Measurements from ENCODE around the gene MCM5. TPM values are rescaled to one million over a fixed set of nuclear protein-coding genes. Genes with fewer than 3 reads are reported as not detected.
"Not testable (repeated sequence)": the region's sequence is repeated elsewhere in the genome, so short reads cannot be mapped to it uniquely, and the experiment has no call there.

Gene MCM5
- total RNA-seq, 8 experiments from 2014 or later = 2.0 to 76.6 (median 7.4) TPM

GRCh38 chr22:35452810-35453743, 53.1 kb downstream of the MCM5 start:
- WGBS, 10 experiments = 66 to 90% (median 74%) methylated on average over 2 to 9 of the region's 13 CpGs
- peaks cover 13% of the 10 kb centered on the region in 2 donors for H3K4me1 ChIP-seq (replicated peaks in 1 of 2)
- no peak overlapping the region for H3K27ac ChIP-seq
- no peak for ATAC-seq (replicated peaks in 6 of 8)
- H3K4me3 ChIP-seq = no peak overlapping the region
- in situ Hi-C loops (cut with MboI; ENCODE audit: low pct_unique_long_range_greater_than_20kb in 2 of 9, low sequenced_read_pairs in 9 of 9, unreplicated experiment in 9 of 9) = no loop called here

DNA sequence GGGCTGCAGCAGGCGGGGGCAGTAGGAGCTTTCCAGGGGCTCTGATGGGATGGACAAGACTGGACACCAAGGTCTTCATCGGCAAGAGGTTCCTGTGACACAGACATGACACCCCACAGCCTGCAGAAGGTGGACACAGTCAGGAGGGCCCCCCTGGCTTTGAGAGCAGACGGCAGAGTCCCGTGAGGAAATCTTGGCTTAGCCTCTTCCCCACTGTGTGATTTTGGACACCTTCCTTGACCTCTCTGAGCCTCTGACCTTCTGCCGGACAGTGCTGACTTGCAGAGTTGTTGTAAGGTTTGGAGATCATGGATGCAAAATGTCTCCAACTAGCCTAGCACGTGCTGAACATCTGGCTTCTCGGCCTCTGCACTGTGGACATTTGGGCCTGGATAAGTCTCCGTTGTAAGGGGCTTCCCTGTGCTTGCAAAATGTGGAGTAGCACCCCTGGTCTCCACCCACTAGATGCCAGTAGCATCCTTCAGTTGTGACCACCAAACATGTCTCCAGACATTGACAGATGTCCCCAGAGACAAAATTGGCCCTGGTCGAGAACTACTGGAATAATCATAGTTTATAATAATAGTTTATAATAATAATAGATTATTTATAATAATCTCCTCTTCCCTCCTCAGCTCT, 54.6 kb downstream of the MCM5 start:
- Histone ChIP-seq H3K4me1 (replicated peaks in 1 of 2) (peaks cover 18 to 19% of the 10 kb centered on the region in 2 donors), H3K27ac (no peak overlapping the region), H3K4me3 (no peak overlapping the region)
- in situ Hi-C loops (cut with MboI; ENCODE audit: low pct_unique_long_range_greater_than_20kb in 2 of 9, low sequenced_read_pairs in 9 of 9, unreplicated experiment in 9 of 9) = no loop called here
- ATAC-seq (replicated peaks in 6 of 8) = peak in 1 of 8 experiments; percentile 60
- WGBS, 10 experiments = 0 to 100% (median 54%) methylated on average over 2 to 7 of the region's 9 CpGs; no CpG with 5 or more reads in 2 of the 10 experiments

DNA sequence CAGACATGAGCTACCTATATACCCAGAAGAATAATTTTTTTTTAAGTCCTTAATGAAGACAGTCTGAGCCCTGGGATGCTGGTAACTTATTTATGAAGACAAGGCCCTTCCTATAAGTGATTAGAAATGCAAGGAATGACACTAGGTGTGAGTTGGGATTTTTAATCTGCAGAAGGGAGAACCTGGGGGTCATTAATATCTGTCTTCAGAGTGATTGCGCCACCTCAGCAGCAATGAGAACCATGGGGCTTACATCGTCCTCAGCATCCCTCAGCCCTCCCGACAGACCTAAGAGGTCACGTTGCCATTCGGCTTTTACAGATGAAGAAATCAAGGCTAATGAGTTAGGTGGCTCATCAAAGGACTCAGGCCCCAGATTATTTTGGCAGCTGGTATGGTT, 55.6 kb downstream of the MCM5 start:
- in situ Hi-C loops (cut with MboI; ENCODE audit: low pct_unique_long_range_greater_than_20kb in 2 of 9, low sequenced_read_pairs in 9 of 9, unreplicated experiment in 9 of 9) = no loop called here
- Histone ChIP-seq H3K4me1 (replicated peaks in 1 of 2) (peaks cover 18 to 19% of the 10 kb centered on the region in 2 donors), H3K27ac (no peak overlapping the region), H3K4me3 (no peak overlapping the region)
- no peak for ATAC-seq (replicated peaks in 6 of 8)
- WGBS, 10 experiments = 74 to 100% (median 84%) methylated on average over 4 to 5 of the region's 5 CpGs; no CpG with 5 or more reads in 5 of the 10 experiments

DNA sequence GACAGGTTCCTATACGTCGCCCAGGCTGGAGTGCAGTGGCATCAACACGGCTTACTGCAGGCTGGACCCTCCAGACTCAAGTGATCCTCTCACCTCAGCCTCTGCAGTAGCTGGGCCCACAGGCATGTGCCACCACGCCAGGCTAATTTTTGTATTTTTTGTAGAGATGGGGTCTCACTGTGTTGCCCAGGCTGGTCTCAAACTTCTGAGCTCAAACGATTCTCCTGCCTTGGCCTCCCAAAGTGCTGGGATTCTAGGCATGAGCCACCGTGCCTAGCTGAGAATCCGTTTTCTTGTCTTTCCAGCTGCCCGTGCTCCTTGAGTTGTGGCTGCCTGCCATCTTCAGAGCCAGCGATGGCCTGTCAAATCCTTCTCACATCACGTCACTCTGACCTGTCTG, 56.8 kb downstream of the MCM5 start:
- 67 to 100% (median 95%) methylated on average over 1 to 4 of the region's 10 CpGs; no CpG with 5 or more reads in 2 of the 10 experiments for WGBS, 10 experiments
- Histone ChIP-seq H3K4me1 (replicated peaks in 1 of 2) (peaks cover 7 to 10% of the 10 kb centered on the region in 2 donors), H3K4me3 (no peak overlapping the region), H3K27ac (no peak overlapping the region)
- ATAC-seq (replicated peaks in 6 of 8) = no peak
- in situ Hi-C loops (cut with MboI; ENCODE audit: low pct_unique_long_range_greater_than_20kb in 2 of 9, low sequenced_read_pairs in 9 of 9, unreplicated experiment in 9 of 9) = no loop called here

DNA sequence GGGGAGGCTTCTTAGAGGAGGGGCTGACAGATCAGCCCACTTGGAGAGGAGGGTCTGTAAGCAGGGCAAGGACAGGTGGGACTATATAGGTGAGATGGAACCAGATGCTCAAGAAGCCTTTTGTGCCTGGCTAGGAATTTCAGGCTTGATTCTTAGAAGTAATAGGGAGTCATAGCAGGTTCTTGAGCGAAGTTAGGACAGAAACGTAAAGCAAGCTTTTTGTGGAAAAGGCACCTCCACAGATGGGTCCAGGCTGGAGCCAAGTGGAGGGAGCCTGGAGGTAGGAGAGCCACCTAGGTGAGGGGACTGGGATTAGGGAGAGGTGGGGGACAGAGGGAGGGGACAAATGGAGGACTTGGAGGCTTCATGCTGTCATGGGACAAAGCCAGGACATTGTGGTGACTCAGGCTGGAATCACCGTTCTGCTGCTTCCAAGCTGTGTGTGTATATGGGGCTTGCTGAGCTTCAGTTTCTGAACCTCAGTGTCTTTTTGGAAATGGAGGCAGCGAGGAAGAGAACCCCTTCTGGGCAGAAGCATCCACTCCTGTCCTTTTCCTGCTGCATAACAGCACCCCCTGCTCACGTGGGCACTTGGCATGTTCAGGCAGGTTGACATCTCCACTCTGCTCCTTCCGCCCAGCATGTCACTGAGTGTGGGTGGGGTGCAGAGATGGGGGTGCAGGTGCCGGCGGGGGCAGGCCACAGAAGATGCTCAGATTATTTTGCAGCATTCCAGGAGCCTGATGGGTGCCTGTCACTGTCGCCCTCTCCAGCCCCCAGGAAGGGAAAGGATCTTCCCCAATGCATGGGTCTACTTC, 58.0 kb downstream of the MCM5 start:
- ATAC-seq (replicated peaks in 6 of 8) = peak in 2 of 8 experiments; percentile 4 to 9
- WGBS, 10 experiments = 92 to 100% (median 100%) methylated on average over 1 to 3 of the region's 9 CpGs; no CpG with 5 or more reads in 7 of the 10 experiments
- H3K4me3 ChIP-seq = no peak overlapping the region
- in situ Hi-C loops (cut with MboI; ENCODE audit: low pct_unique_long_range_greater_than_20kb in 2 of 9, low sequenced_read_pairs in 9 of 9, unreplicated experiment in 9 of 9) = no loop called here
- H3K4me1 ChIP-seq (replicated peaks in 1 of 2) = peaks cover 5 to 6% of the 10 kb centered on the region in 2 donors
- H3K27ac ChIP-seq = no peak overlapping the region

- H3K4me3 ChIP-seq = no peak overlapping the region
- peak in 6 of 8 experiments; percentile 34 to 64 (median 50) for ATAC-seq (replicated peaks in 6 of 8)
- in situ Hi-C loops (cut with MboI; ENCODE audit: low pct_unique_long_range_greater_than_20kb in 2 of 9, low sequenced_read_pairs in 9 of 9, unreplicated experiment in 9 of 9) = no loop called here
- 48 to 100% (median 71%) methylated on average over 1 to 12 of the region's 18 CpGs; no CpG with 5 or more reads in 2 of the 10 experiments for WGBS, 10 experiments
- peaks cover 5 to 6% of the 10 kb centered on the region in 2 donors for H3K4me1 ChIP-seq (replicated peaks in 1 of 2)
- no peak overlapping the region for H3K27ac ChIP-seq
Observed at GRCh38 chr22:35458547-35459422, 58.8 kb downstream of the MCM5 start.

DNA sequence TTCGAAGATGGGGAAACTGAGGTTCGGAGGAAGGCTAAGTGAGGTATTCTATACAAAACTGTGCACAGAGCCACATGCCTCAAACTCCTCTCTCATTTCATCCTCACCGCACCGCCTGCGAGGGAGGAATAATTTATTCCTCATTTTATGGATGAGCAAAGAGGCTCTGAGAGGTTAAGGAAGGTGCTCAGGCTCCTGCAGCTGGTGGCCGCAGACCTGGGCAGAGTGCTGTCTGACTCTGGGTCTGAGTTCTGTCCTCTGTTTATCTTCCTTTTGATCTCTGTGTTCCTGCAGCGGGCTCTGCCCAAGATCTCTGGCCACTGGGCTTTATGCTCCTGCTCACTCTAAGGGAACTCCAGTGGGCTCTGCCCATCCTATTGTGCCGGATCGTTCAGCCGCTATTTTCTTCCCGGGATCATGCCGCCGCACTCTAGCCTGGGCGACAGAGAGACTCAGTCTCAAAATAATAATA, 59.5 kb downstream of the MCM5 start:
- ATAC-seq (replicated peaks in 6 of 8) = peak in 4 of 8 experiments; percentile 32 to 71 (median 34)
- Histone ChIP-seq H3K4me1 (replicated peaks in 1 of 2) (peaks cover 5 to 6% of the 10 kb centered on the region in 2 donors), H3K4me3 (no peak overlapping the region), H3K27ac (no peak overlapping the region)
- WGBS, 10 experiments = 25 to 100% (median 91%) methylated on average over 1 to 7 of the region's 14 CpGs
- in situ Hi-C loops (cut with MboI; ENCODE audit: low pct_unique_long_range_greater_than_20kb in 2 of 9, low sequenced_read_pairs in 9 of 9, unreplicated experiment in 9 of 9) = no loop called here

GRCh38 chr22:35459976-35460375, 60.0 kb downstream of the MCM5 start:
- in situ Hi-C loops (cut with MboI; ENCODE audit: low pct_unique_long_range_greater_than_20kb in 2 of 9, low sequenced_read_pairs in 9 of 9, unreplicated experiment in 9 of 9); H3K27ac ChIP-seq; ATAC-seq (replicated peaks in 6 of 8); H3K4me3 ChIP-seq; H3K4me1 ChIP-seq (replicated peaks in 1 of 2): not testable (repeated sequence)
- 82 to 93% (median 88%) methylated on average over 1 to 4 of the region's 10 CpGs; no CpG with 5 or more reads in 6 of the 10 experiments for WGBS, 10 experiments

DNA sequence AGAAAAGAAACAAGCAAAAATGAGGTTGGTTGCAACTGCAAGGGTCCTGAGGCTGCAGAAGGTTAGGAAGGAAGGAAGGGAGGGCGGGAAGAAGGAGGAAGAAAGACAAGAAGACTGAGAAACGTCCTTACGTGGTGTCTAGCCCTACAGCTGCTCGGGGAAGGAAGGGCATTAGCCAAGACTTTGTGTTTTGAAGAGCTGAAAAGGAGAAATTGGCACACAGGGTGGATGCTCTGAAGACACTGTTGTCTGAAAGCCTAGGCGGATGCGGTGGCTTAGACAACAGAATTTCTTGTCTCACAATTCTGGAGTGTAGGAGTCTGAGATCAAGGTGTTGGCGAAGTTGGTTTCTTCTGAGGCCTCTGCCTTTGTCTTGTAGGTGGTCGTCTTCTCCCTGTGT, 60.7 kb downstream of the MCM5 start:
- Histone ChIP-seq H3K4me3 (no peak overlapping the region), H3K27ac (no peak overlapping the region), H3K4me1 (replicated peaks in 1 of 2) (peaks cover 5 to 6% of the 10 kb centered on the region in 2 donors)
- 45 to 100% (median 84%) methylated on average over 1 to 8 of the region's 8 CpGs for WGBS, 10 experiments
- in situ Hi-C loops (cut with MboI; ENCODE audit: low pct_unique_long_range_greater_than_20kb in 2 of 9, low sequenced_read_pairs in 9 of 9, unreplicated experiment in 9 of 9) = no loop called here
- no peak for ATAC-seq (replicated peaks in 6 of 8)

DNA sequence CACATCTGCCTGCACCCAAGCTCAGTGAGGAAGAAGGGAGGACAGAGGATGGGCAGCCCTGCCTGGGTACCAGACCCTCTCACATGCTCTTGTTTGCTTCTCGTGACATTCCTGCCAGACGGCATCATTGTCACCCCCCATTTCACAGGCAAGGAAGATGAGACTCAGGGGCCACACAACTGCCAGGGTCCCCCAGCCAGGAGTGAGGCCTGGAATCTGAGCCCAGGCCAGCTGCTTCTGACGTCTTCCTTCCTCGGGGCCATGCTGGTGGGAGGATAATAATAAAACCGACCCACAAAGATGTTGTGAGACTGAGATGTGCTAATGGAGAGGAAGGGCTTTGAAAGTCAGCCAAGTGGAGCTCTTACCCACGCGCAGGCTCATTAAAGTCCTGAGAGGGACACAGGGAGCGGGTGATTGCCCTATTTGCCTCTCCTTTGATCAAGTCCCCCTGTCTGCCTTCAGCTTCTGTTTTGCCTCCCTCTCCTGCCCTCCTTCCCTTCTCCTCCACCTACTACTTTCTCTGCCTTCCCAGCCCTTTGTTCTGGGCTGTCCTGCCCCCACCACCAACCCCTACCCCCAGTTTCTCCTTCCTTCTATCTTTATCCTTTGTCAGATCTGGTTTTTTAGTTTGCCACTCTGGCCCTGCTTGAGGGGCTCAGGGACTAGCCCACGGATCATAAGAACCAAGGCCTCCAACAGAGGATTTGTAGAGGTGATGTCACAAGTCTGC, 62.7 kb downstream of the MCM5 start:
- no peak overlapping the region for H3K4me3 ChIP-seq
- in situ Hi-C loops (cut with MboI; ENCODE audit: low pct_unique_long_range_greater_than_20kb in 2 of 9, low sequenced_read_pairs in 9 of 9, unreplicated experiment in 9 of 9) = no loop called here
- WGBS, 10 experiments = 48 to 100% (median 92%) methylated on average over 1 to 2 of the region's 9 CpGs; no CpG with 5 or more reads in 7 of the 10 experiments
- H3K4me1 ChIP-seq (replicated peaks in 1 of 2) = peaks cover 5 to 9% of the 10 kb centered on the region in 2 donors
- no peak overlapping the region for H3K27ac ChIP-seq
- ATAC-seq (replicated peaks in 6 of 8) = no peak

DNA sequence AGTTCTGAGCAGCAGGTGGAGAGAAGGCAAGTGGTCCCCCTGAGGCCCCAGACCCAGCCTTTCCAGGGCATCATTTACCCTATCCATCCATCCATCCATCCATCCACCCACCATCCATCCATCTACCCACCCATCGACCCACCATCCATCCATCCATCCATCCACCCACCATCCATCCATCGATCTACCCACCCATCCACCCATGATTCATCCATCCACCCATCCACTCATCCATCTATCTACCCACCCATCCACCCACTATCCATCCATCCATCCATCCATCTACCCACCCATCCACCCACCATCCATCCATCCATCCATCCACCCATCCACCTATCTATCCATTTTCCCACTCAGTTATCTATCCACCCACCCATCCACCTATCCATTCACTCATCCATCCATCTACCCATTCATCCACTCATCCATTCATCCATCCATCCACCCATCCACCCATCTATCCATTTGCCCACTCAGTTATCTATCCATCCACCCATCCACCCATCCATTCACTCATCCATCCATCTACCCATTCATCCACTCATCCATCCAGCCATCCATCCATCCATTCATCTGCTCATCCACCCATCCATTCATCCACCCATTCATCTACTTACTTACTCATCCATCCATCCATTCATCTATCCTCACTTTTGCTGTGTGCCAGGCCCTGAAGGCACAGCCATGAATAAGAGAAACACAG, 63.4 kb downstream of the MCM5 start:
- in situ Hi-C loops (cut with MboI; ENCODE audit: low pct_unique_long_range_greater_than_20kb in 2 of 9, low sequenced_read_pairs in 9 of 9, unreplicated experiment in 9 of 9) = no loop called here
- 80 to 100% methylated on average over 1 of the region's 2 CpGs; no CpG with 5 or more reads in 8 of the 10 experiments for WGBS, 10 experiments
- peaks cover 7 to 12% of the 10 kb centered on the region in 2 donors for H3K4me1 ChIP-seq (replicated peaks in 1 of 2)
- H3K4me3 ChIP-seq = no peak overlapping the region
- ATAC-seq (replicated peaks in 6 of 8) = no peak
- no peak overlapping the region for H3K27ac ChIP-seq
